ENCODE results near the gene KCTD2.

DNA sequence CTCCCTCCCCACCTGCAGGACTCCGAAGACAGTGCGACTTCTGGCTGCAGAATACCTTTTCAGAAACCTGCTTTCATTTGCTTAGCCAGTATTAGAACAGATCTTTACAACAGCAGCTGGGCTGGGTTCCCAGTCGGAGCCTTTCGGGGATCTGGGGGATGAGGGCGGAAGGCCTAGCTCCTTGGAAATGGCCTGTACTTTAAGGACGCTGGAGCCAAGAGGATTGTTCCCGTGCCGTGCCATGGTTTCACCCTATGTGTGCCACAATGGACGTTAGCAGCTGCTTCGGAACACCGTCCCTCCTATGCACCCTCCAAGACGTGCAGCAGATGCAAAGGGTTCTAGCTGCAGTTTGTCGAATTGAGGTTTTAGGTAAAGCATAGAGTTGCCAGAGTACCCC lies 16.2 kb downstream of the KCTD2 start:
- TF ChIP-seq CTCF (IDR thresholded peaks at IDR 0.05) (no peak), POLR2A (IDR thresholded peaks at IDR 0.05) (no peak)

Measured in suprapubic skin (tissue), 3 donors.